Panc1 (cell line): ENCODE measurements around the gene RUVBL1.
A peak's percentile ranks its signal among the peaks of the same experiment; 100 is the strongest.

Experiments
- CTCF ChIP-seq: fragments of 450-650 bp; IDR thresholded peaks from 2 replicates; pipeline ENCODE4 v1.5.1; 2017; ENCODE audit warnings: mild to moderate bottlenecking
- POLR2AphosphoS5 ChIP-seq: IDR thresholded peaks from 2 replicates; pipeline ENCODE4 v1.6.1; 2012; ENCODE audit warnings: mild to moderate bottlenecking, low read depth, low read length, moderate library complexity
- REST ChIP-seq, 2 experiments: IDR thresholded peaks; 2 replicates each; pipeline ENCODE4 v1.6.1; 2011 to 2012; ENCODE audit warnings: low read depth in 2 of 2, control low read depth in 1 of 2, low read length in 1 of 2, mild to moderate bottlenecking in 1 of 2, moderate library complexity in 1 of 2; ENCODE audit not compliant: insufficient read depth in 1 of 2
- TCF7L2 ChIP-seq: IDR thresholded peaks from 2 replicates; pipeline ENCODE4 v1.6.1; 2011; ENCODE audit warnings: mild to moderate bottlenecking, low read depth, low read length, inconsistent platforms

GRCh38 chr3:128133273-128133883 is 9.8 kb upstream of the RUVBL1 start:
- peak; percentile 86 for TF ChIP-seq CTCF
- no peak for TF ChIP-seq REST (IDR thresholded peaks at IDR 0.05; ENCODE audit: insufficient read depth in 1 of 2, low read depth in 2 of 2, low read length in 1 of 2)
- no peak for TF ChIP-seq POLR2AphosphoS5
- TF ChIP-seq TCF7L2: no peak
